ENCODE results near the gene TREML2. TPM values are rescaled to one million over a fixed set of nuclear protein-coding genes. Genes with fewer than 3 reads are reported as not detected.

TREML2 gene
- polyA plus RNA-seq, 1 donor (not counting 4 experiments of a cell fraction or from before 2014, with no cell fraction given) = 0.03 TPM

DNA sequence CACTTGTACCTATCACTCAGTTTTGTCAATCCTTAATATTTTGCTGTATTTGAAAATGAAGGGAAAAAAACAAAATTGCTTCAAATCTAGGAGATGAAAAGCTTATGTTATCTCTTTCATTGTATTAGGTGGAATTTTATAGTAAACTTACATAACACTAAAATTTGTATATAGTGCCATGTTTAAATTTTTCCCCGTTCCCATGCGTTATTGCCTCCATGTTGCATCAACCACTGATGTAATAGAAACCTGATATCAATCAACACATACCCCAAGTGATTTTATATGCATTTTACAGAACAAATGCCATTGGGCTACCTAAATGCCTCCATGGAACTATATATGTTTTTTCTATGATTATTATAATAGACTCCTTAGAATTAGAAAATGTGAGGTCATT, 23.3 kb downstream of the TREML2 start:
- H3K4me3 ChIP-seq (ENCODE audit: control insufficient read depth in 2 of 3, extremely low read depth in 1 of 3, insufficient read depth in 2 of 3, low read depth in 1 of 3, low read length in 3 of 3) = no peak overlapping the region
- no peaks in the 10 kb centered on the region for H3K9me3 ChIP-seq (ENCODE audit: control insufficient read depth, low read depth, low read length)
- no peak overlapping the region for H3K4me2 ChIP-seq (ENCODE audit: control insufficient read depth, extremely low read depth, insufficient read depth, low read depth, low read length)
- no peak overlapping the region for H3K9ac ChIP-seq (ENCODE audit: control insufficient read depth, extremely low read depth, insufficient read depth, low read length)
- H3K27ac ChIP-seq (ENCODE audit: control insufficient read depth, insufficient read depth, low read length) = no peak overlapping the region
- H4K20me1 ChIP-seq (ENCODE audit: control insufficient read depth, extremely low read depth, insufficient read depth, low read length) = no peaks in the 10 kb centered on the region
- dilution Hi-C loops (cut with MboI; ENCODE audit: extremely low pct_ligation_motif_present, low sequenced_read_pairs) = loop anchor here (25.0 kb wide), 1 partner anchor 90 kb away; no protein-coding TSS in a partner anchor
- DNase-seq (ENCODE audit: low read depth, low spot score) = no peak
- peaks cover 4% of the 10 kb centered on the region for H3K4me1 ChIP-seq (ENCODE audit: control insufficient read depth, extremely low read depth, insufficient read depth, low read length)
- no peaks in the 10 kb centered on the region for H3K79me2 ChIP-seq (ENCODE audit: control insufficient read depth, insufficient read depth, low read length)
- no peak for TF ChIP-seq CTCF (optimal IDR thresholded peaks at IDR 0.05 in 1 of 3, IDR thresholded peaks at IDR 0.05 in 1 of 3, conservative IDR thresholded peaks at IDR 0.05 in 1 of 3; ENCODE audit: extremely low read depth in 1 of 3, insufficient read depth in 2 of 3, low read length in 3 of 3)
- TF ChIP-seq EZH2 (IDR thresholded peaks at IDR 0.05; ENCODE audit: low read length) = no peak
- no peaks in the 10 kb centered on the region for H3K9me1 ChIP-seq (ENCODE audit: control insufficient read depth, extremely low read depth, insufficient read depth, low read length)
- peaks cover 10% of the 10 kb centered on the region for H3K27me3 ChIP-seq (ENCODE audit: control insufficient read depth, extremely low read depth, insufficient read depth, low read length)
- FAIRE-seq = no peak
- H2AFZ ChIP-seq (ENCODE audit: control insufficient read depth, low read length) = no peak overlapping the region
- no peaks in the 10 kb centered on the region for H3K36me3 ChIP-seq (ENCODE audit: control insufficient read depth in 2 of 2, extremely low read depth in 1 of 2, insufficient read depth in 2 of 2, low read length in 2 of 2)

GRCh38 chr6:41177287-41177686, 23.7 kb downstream of the TREML2 start:
- Histone ChIP-seq H2AFZ (ENCODE audit: control insufficient read depth, low read length) (no peak overlapping the region), H3K4me3 (ENCODE audit: control insufficient read depth in 2 of 3, extremely low read depth in 1 of 3, insufficient read depth in 2 of 3, low read depth in 1 of 3, low read length in 3 of 3) (no peak overlapping the region), H3K36me3 (ENCODE audit: control insufficient read depth in 2 of 2, extremely low read depth in 1 of 2, insufficient read depth in 2 of 2, low read length in 2 of 2) (no peaks in the 10 kb centered on the region), H3K9me1 (ENCODE audit: control insufficient read depth, extremely low read depth, insufficient read depth, low read length) (no peaks in the 10 kb centered on the region), H3K9me3 (ENCODE audit: control insufficient read depth, low read depth, low read length) (no peaks in the 10 kb centered on the region), H3K27ac (ENCODE audit: control insufficient read depth, insufficient read depth, low read length) (no peak overlapping the region), H4K20me1 (ENCODE audit: control insufficient read depth, extremely low read depth, insufficient read depth, low read length) (no peaks in the 10 kb centered on the region), H3K79me2 (ENCODE audit: control insufficient read depth, insufficient read depth, low read length) (no peaks in the 10 kb centered on the region), H3K4me2 (ENCODE audit: control insufficient read depth, extremely low read depth, insufficient read depth, low read depth, low read length) (no peak overlapping the region), H3K9ac (ENCODE audit: control insufficient read depth, extremely low read depth, insufficient read depth, low read length) (no peak overlapping the region), H3K27me3 (ENCODE audit: control insufficient read depth, extremely low read depth, insufficient read depth, low read length) (peaks cover 10% of the 10 kb centered on the region), H3K4me1 (ENCODE audit: control insufficient read depth, extremely low read depth, insufficient read depth, low read length) (peaks cover 4% of the 10 kb centered on the region)
- no peak for TF ChIP-seq EZH2 (IDR thresholded peaks at IDR 0.05; ENCODE audit: low read length)
- TF ChIP-seq CTCF (optimal IDR thresholded peaks at IDR 0.05 in 1 of 3, IDR thresholded peaks at IDR 0.05 in 1 of 3, conservative IDR thresholded peaks at IDR 0.05 in 1 of 3; ENCODE audit: extremely low read depth in 1 of 3, insufficient read depth in 2 of 3, low read length in 3 of 3) = no peak
- dilution Hi-C loops (cut with MboI; ENCODE audit: extremely low pct_ligation_motif_present, low sequenced_read_pairs) = loop anchor here (25.0 kb wide), 1 partner anchor 90 kb away; no protein-coding TSS in a partner anchor
- FAIRE-seq = no peak
- DNase-seq (ENCODE audit: low read depth, low spot score) = no peak
